Body of pancreas (tissue), 4 donors: ENCODE data around the gene ZC3H18. TPM values are rescaled to one million over a fixed set of nuclear protein-coding genes. Genes with fewer than 3 reads are reported as not detected.

Source experiments
- ATAC-seq: fragments of 150-250 bp; one replicate; pipeline ENCODE4 v1.9.1; 2016
- DNase-seq, 4 donors: peaks; one replicate each; pipeline ENCODE4 v3.0.0-alpha.2; 2019
- H3K27ac ChIP-seq, 4 donors: fragments of 200-600 bp; sonication (generic); 1 replicate in 3 of 4; 2 replicates in 1 of 4; pipeline versions ENCODE4 v1.5.1 to v1.6.1; 2016 to 2019; ENCODE audit warnings: mild to moderate bottlenecking in 1 of 4, mixed read lengths in 1 of 4, moderate library complexity in 1 of 4
- H3K27me3 ChIP-seq, 2 donors: fragments of 200-600 bp; sonication (generic); one replicate each; pipeline ENCODE4 v1.6.0; 2016; ENCODE audit warnings: mild to moderate bottlenecking in 1 of 2
- H3K36me3 ChIP-seq, 2 donors: fragments of 200-600 bp; sonication (generic); replicated peaks in 1 of 2; 2 replicates each; pipeline ENCODE4 v1.5.1; 2016; ENCODE audit warnings: low read depth in 2 of 2; ENCODE audit not compliant: insufficient read depth in 1 of 2
- H3K4me1 ChIP-seq: fragments of 200-600 bp; sonication (generic); one replicate; pipeline ENCODE4 v1.6.0; 2016
- H3K4me3 ChIP-seq, 2 donors: fragments of 200-600 bp; sonication (generic); 1 replicate in 1 of 2; 2 replicates in 1 of 2; pipeline ENCODE4 v1.5.1; 2016 to 2019
- H3K9me3 ChIP-seq, 3 donors: fragments of 200-600 bp; sonication (generic); 1 replicate in 2 of 3; 2 replicates in 1 of 3; pipeline ENCODE4 v1.5.1; 2016
- CTCF ChIP-seq, 7 experiments: fragments of 450-650 bp in 4 of 7; fragments of 200-600 bp in 3 of 7; sonication (generic) in 3 of 7; IDR thresholded peaks; one replicate each; pipeline ENCODE4 v1.5.1; 2016 to 2019; ENCODE audit warnings: antibody characterized with exemption in 7 of 7
- POLR2A ChIP-seq, 3 donors: fragments of 450-650 bp; IDR thresholded peaks; one replicate each; pipeline ENCODE4 v1.6.1; 2016; ENCODE audit warnings: antibody characterized with exemption in 3 of 3, mild to moderate bottlenecking in 2 of 3
- WGBS, 2 donors: methylation state at CpG; one replicate each; pipeline ENCODE4 v1.1.5; 2017; 5-methylcytosine and 5-hydroxymethylcytosine counted together
- intact Hi-C: fragments of 100-400 bp; cut with DNase I; formaldehyde crosslinking; loops from one replicate; pipeline ENCODE4 v1.15.1; 2023
- total RNA-seq, 2 donors: library from RNA; depleted of rRNA; stranded (reverse); fragments of >200 nt; gene quantifications; one replicate each; pipeline ENCODE4 v1.1.0, GENCODE V29; 2016

The ZC3H18 gene
- total RNA-seq, 2 donors from 2014 or later, result 11.7 to 22.4 TPM

GRCh38 chr16:88588148-88588547 is 17.9 kb downstream of the ZC3H18 start:
- WGBS, 2 donors, result 86 to 91% methylated on average over 4 of the region's 4 CpGs
- intact Hi-C loops, result no loop called here
- no peaks in the 10 kb centered on the region for H3K4me1 ChIP-seq
- no peaks in the 10 kb centered on the region for H3K9me3 ChIP-seq
- H3K36me3 ChIP-seq, result peaks cover 0 to 14% of the 10 kb centered on the region in 2 donors
- H3K27ac ChIP-seq, result no peak overlapping the region
- TF ChIP-seq POLR2A (IDR thresholded peaks at IDR 0.05) (no peak), CTCF (IDR thresholded peaks at IDR 0.05) (no peak)
- no peaks in the 10 kb centered on the region for H3K27me3 ChIP-seq
- ATAC-seq (no peak), DNase-seq (no peak)
- H3K4me3 ChIP-seq, result no peak overlapping the region

DNA sequence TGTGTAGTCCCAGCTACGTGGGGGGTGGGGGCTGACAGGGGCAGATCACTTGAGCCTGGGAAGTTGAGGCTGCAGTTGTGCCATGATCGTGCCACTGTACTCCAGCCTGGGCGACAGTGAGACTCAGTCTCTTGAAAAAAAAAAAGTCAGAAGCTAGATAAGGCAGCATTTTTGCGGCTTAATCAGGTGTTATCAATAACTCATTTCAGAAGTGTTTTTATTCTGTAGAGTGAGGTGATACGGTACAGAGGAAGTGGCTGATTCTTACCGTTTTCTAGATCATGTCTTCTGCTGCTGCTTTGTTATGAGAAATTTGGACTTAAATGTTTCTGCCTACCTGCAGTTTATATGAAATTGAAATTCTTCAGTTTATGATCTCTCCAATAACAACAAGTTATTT is 18.6 kb downstream of the ZC3H18 start:
- no peak for TF ChIP-seq CTCF (IDR thresholded peaks at IDR 0.05)
- TF ChIP-seq POLR2A (IDR thresholded peaks at IDR 0.05), result no peak
- ATAC-seq (no peak), DNase-seq (no peak)
- no peak overlapping the region for H3K4me3 ChIP-seq
- H3K27ac ChIP-seq, result no peak overlapping the region
- intact Hi-C loops, result no loop called here
- H3K9me3 ChIP-seq, result no peaks in the 10 kb centered on the region
- H3K4me1 ChIP-seq, result no peaks in the 10 kb centered on the region
- H3K27me3 ChIP-seq, result no peaks in the 10 kb centered on the region
- WGBS, 2 donors, result 71 to 73% methylated on average over 6 of the region's 6 CpGs
- peaks cover 0 to 14% of the 10 kb centered on the region in 2 donors for H3K36me3 ChIP-seq

DNA sequence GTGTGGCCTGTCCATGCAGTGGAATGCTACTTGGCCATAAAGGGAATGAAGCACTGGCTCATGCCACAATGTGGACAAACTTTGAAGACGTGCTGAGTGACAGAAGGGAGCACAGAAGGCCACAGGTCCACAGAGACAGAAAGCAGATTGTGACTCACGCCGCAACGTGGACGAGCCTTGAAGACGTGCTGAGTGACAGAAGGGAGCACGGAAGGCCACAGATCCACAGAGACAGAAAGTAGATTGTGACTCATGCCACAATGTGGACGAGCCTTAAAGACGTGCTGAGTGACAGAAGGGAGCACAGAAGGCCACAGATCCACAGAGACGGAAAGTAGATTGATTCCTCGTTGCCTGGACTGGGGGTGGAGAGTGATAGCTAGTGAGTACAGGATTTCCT is 19.2 kb downstream of the ZC3H18 start:
- Histone ChIP-seq H3K9me3 (no peaks in the 10 kb centered on the region), H3K4me1 (no peaks in the 10 kb centered on the region), H3K27ac (no peak overlapping the region), H3K4me3 (no peak overlapping the region), H3K27me3 (no peaks in the 10 kb centered on the region), H3K36me3 (peaks cover 0 to 14% of the 10 kb centered on the region in 2 donors)
- intact Hi-C loops, result no loop called here
- ATAC-seq (no peak), DNase-seq (no peak)
- TF ChIP-seq POLR2A (IDR thresholded peaks at IDR 0.05), result no peak
- TF ChIP-seq CTCF (IDR thresholded peaks at IDR 0.05), result no peak
- 83 to 90% methylated on average over 11 of the region's 11 CpGs for WGBS, 2 donors

- ATAC-seq, result peak; percentile 52
- H3K36me3 ChIP-seq, result peaks cover 0 to 14% of the 10 kb centered on the region in 2 donors
These were observed 21.4 kb downstream of the ZC3H18 start for GRCh38 chr16:88591577-88592021.

More at GRCh38 chr16:88591577-88592021, 21.4 kb downstream of the ZC3H18 start:
- TF ChIP-seq CTCF (IDR thresholded peaks at IDR 0.05) (no peak), POLR2A (IDR thresholded peaks at IDR 0.05) (no peak)
- H3K27ac ChIP-seq, result peak overlapping the region in 1 of 4 donors; percentile 38
- no peak overlapping the region for H3K4me3 ChIP-seq
- DNase-seq, result peak in 2 of 4 donors; percentile 24 to 77
- H3K9me3 ChIP-seq, result no peaks in the 10 kb centered on the region
- no peaks in the 10 kb centered on the region for H3K4me1 ChIP-seq
- 76 to 89% methylated on average over 10 of the region's 10 CpGs for WGBS, 2 donors
- intact Hi-C loops, result no loop called here
- H3K27me3 ChIP-seq, result no peaks in the 10 kb centered on the region
